GM06990 (cell line): ENCODE results near the gene ANKRD30B.

ENCODE experiments used
- DNase-seq: peaks from one replicate; pipeline ENCODE4 v3.0.0-alpha.2; 2011; ENCODE audit not compliant: insufficient read length; ENCODE audit errors: extremely low read depth
- H3K27me3 ChIP-seq: replicated peaks from 2 replicates; pipeline ENCODE4 v1.6.0; 2011; ENCODE audit warnings: low read length; ENCODE audit not compliant: control insufficient read depth, insufficient read depth
- H3K36me3 ChIP-seq: 2 replicates; pipeline ENCODE4 v1.5.1; 2011; ENCODE audit warnings: low read length; ENCODE audit not compliant: control insufficient read depth, insufficient read depth
- H3K4me3 ChIP-seq: replicated peaks from 2 replicates; pipeline ENCODE4 v1.5.1; 2011; ENCODE audit warnings: low read depth, mild to moderate bottlenecking, control low read depth, low read length
- TF ChIP-seq, protein P1 (sequence below): IDR thresholded peaks from 2 replicates; pipeline ENCODE4 v1.5.1; 2011; ENCODE audit warnings: low read length, control low read depth, mild to moderate bottlenecking, inconsistent platforms; ENCODE audit not compliant: insufficient read depth, poor library complexity, severe bottlenecking

Gene ANKRD30B

DNA sequence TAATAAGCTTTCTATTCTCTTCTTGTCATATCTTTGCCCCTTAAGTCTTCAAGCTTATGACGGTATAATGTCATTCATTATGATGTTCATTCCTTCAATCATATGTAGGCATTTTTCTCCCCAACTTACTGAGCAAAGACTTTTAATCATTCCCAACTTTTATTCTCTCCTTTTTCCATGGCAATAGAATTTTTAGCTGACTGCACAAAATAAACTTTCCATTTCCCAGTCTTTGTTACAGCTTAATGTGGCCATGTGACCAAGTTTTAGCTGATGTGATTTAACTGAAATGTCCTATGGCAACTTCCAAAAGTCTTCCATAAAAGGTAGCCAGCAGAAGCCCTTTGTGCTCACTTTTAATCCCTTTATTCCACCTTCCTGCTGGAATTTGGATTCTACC lies 152.5 kb downstream of the ANKRD30B start:
- TF ChIP-seq, protein P1, sequence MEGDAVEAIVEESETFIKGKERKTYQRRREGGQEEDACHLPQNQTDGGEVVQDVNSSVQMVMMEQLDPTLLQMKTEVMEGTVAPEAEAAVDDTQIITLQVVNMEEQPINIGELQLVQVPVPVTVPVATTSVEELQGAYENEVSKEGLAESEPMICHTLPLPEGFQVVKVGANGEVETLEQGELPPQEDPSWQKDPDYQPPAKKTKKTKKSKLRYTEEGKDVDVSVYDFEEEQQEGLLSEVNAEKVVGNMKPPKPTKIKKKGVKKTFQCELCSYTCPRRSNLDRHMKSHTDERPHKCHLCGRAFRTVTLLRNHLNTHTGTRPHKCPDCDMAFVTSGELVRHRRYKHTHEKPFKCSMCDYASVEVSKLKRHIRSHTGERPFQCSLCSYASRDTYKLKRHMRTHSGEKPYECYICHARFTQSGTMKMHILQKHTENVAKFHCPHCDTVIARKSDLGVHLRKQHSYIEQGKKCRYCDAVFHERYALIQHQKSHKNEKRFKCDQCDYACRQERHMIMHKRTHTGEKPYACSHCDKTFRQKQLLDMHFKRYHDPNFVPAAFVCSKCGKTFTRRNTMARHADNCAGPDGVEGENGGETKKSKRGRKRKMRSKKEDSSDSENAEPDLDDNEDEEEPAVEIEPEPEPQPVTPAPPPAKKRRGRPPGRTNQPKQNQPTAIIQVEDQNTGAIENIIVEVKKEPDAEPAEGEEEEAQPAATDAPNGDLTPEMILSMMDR: no peak
- H3K4me3 ChIP-seq: no peak overlapping the region
- DNase-seq: no peak

More for the DNA sequence above, 152.5 kb downstream of the ANKRD30B start:
- Histone ChIP-seq H3K36me3 (no peaks in the 10 kb centered on the region), H3K27me3 (no peaks in the 10 kb centered on the region)
